Astrocyte (in vitro differentiated cells and primary cell): ENCODE measurements around the gene STRN4. TPM values are rescaled to one million over a fixed set of nuclear protein-coding genes. Genes with fewer than 3 reads are reported as not detected.

ENCODE experiments used
- DNase-seq: peaks from one replicate; pipeline ENCODE4 v3.0.0-alpha.2; 2010; ENCODE audit warnings: low read depth
- FAIRE-seq: peaks from 2 replicates; lab custom pipeline; 2011; peaks lifted over from hg19 to GRCh38; lab: Jason Lieb, UNC
- H2AFZ ChIP-seq: 2 replicates; pipeline ENCODE4 v1.6.0; 2012; ENCODE audit warnings: low read depth, low read length, inconsistent platforms
- H3K27ac ChIP-seq: 2 replicates; pipeline ENCODE4 v1.5.1; 2011; ENCODE audit warnings: low read depth, low read length, inconsistent platforms
- H3K27me3 ChIP-seq: 2 replicates; pipeline ENCODE4 v1.6.0; 2011; ENCODE audit warnings: low read length, inconsistent platforms; ENCODE audit not compliant: insufficient read depth
- H3K36me3 ChIP-seq: 2 replicates; pipeline ENCODE4 v1.5.1; 2011; ENCODE audit warnings: low read length, inconsistent platforms; ENCODE audit not compliant: insufficient read depth
- H3K4me1 ChIP-seq: 2 replicates; pipeline ENCODE4 v1.5.1; 2011; ENCODE audit warnings: low read length, inconsistent platforms; ENCODE audit not compliant: insufficient read depth
- H3K4me2 ChIP-seq: 2 replicates; pipeline ENCODE4 v1.6.0; 2012; ENCODE audit warnings: low read length, inconsistent platforms
- H3K4me3 ChIP-seq: 2 replicates; pipeline ENCODE4 v1.5.1; 2011; ENCODE audit warnings: low read depth, mild to moderate bottlenecking, low read length, inconsistent platforms; ENCODE audit not compliant: insufficient read depth
- H3K79me2 ChIP-seq: 2 replicates; pipeline ENCODE4 v1.6.0; 2012; ENCODE audit warnings: mild to moderate bottlenecking, low read length, inconsistent platforms; ENCODE audit not compliant: insufficient read depth
- H3K9ac ChIP-seq: 2 replicates; pipeline ENCODE4 v1.6.0; 2012; ENCODE audit warnings: mild to moderate bottlenecking, low read length, inconsistent platforms
- H3K9me3 ChIP-seq: 2 replicates; pipeline ENCODE4 v1.5.1; 2012; ENCODE audit warnings: low read depth, mild to moderate bottlenecking, low read length, inconsistent platforms; ENCODE audit not compliant: insufficient read depth
- H4K20me1 ChIP-seq: 2 replicates; pipeline ENCODE4 v1.6.0; 2012; ENCODE audit warnings: low read length, inconsistent platforms; ENCODE audit not compliant: insufficient read depth
- H3K27ac Mint-ChIP-seq: one replicate; pipeline ENCODE4 v1.8.0; 2021; ENCODE audit warnings: mild to moderate bottlenecking, mixed read lengths; ENCODE audit not compliant: unreplicated experiment
- H3K27me3 Mint-ChIP-seq: one replicate; pipeline ENCODE4 v1.8.0; 2021; ENCODE audit warnings: low read depth, mixed read lengths; ENCODE audit not compliant: unreplicated experiment
- H3K36me3 Mint-ChIP-seq: one replicate; pipeline ENCODE4 v1.8.0; 2021; ENCODE audit warnings: low read depth, mixed read lengths; ENCODE audit not compliant: unreplicated experiment
- H3K4me1 Mint-ChIP-seq: one replicate; pipeline ENCODE4 v1.8.0; 2021; ENCODE audit warnings: low read depth, mixed read lengths; ENCODE audit not compliant: unreplicated experiment
- H3K4me3 Mint-ChIP-seq: one replicate; pipeline ENCODE4 v1.8.0; 2021; ENCODE audit warnings: mild to moderate bottlenecking, moderate library complexity, mixed read lengths; ENCODE audit not compliant: unreplicated experiment
- H3K9me3 Mint-ChIP-seq: one replicate; pipeline ENCODE4 v1.8.0; 2021; ENCODE audit warnings: mild to moderate bottlenecking, mixed read lengths; ENCODE audit not compliant: unreplicated experiment
- CTCF ChIP-seq: IDR thresholded peaks from 2 replicates; pipeline ENCODE4 v1.5.1; 2011; ENCODE audit warnings: low read depth, mild to moderate bottlenecking, inconsistent platforms, low read length, moderate library complexity; ENCODE audit not compliant: insufficient read depth
- EZH2 ChIP-seq: IDR thresholded peaks from 2 replicates; pipeline ENCODE4 v1.6.1; 2012; ENCODE audit warnings: mild to moderate bottlenecking, low read length, inconsistent platforms; ENCODE audit not compliant: insufficient read depth
- total RNA-seq: library from RNA; stranded (reverse); gene quantifications from 2 replicates; pipeline ENCODE4 v1.2.1, GENCODE V29; 2021

Gene STRN4
- total RNA-seq, 1 donor from 2014 or later: 80.8 TPM

GRCh38 chr19:46741447-46741846 is 4.8 kb downstream of the STRN4 start:
- TF ChIP-seq CTCF: no peak
- TF ChIP-seq EZH2: no peak
- Histone ChIP-seq H3K79me2 (peaks cover 96% of the 10 kb centered on the region), H2AFZ (no peak overlapping the region), H3K27me3 (no peaks in the 10 kb centered on the region), H4K20me1 (peaks cover 89% of the 10 kb centered on the region), H3K36me3 (peaks cover 12% of the 10 kb centered on the region), H3K9ac (no peak overlapping the region), H3K4me3 (no peak overlapping the region), H3K4me2 (no peak overlapping the region), H3K27ac (no peak overlapping the region), H3K9me3 (no peaks in the 10 kb centered on the region), H3K4me1 (peaks cover 11% of the 10 kb centered on the region)
- Mint-ChIP-seq H3K27me3 (no peaks in the 10 kb centered on the region), H3K36me3 (peaks cover 7% of the 10 kb centered on the region), H3K27ac (no peak overlapping the region), H3K4me1 (peaks cover 13% of the 10 kb centered on the region), H3K9me3 (no peaks in the 10 kb centered on the region), H3K4me3 (peak overlapping the region; percentile 50)
- FAIRE-seq (no peak), DNase-seq (no peak)

- Histone ChIP-seq H3K36me3 (peaks cover 12% of the 10 kb centered on the region), H3K4me2 (no peak overlapping the region), H3K27me3 (no peaks in the 10 kb centered on the region), H4K20me1 (peaks cover 81% of the 10 kb centered on the region), H3K9ac (no peak overlapping the region), H3K79me2 (peaks cover 91% of the 10 kb centered on the region), H3K27ac (no peak overlapping the region), H2AFZ (no peak overlapping the region), H3K4me3 (no peak overlapping the region), H3K9me3 (no peaks in the 10 kb centered on the region), H3K4me1 (peaks cover 5% of the 10 kb centered on the region)
- H3K9me3 Mint-ChIP-seq: no peaks in the 10 kb centered on the region
- no peaks in the 10 kb centered on the region for H3K27me3 Mint-ChIP-seq
- TF ChIP-seq EZH2: no peak
- no peak for TF ChIP-seq CTCF
- no peak overlapping the region for H3K27ac Mint-ChIP-seq
- H3K4me1 Mint-ChIP-seq: peaks cover 8% of the 10 kb centered on the region
- DNase-seq (no peak), FAIRE-seq (no peak)
- peaks cover 5% of the 10 kb centered on the region for H3K36me3 Mint-ChIP-seq
- H3K4me3 Mint-ChIP-seq: peak overlapping the region; percentile 35
Observed at GRCh38 chr19:46739290-46739771, 6.9 kb downstream of the STRN4 start.

GRCh38 chr19:46737761-46738171 is 8.5 kb downstream of the STRN4 start:
- no peak for DNase-seq
- H3K4me1 Mint-ChIP-seq: peaks cover 18% of the 10 kb centered on the region
- no peak overlapping the region for H3K27ac Mint-ChIP-seq
- Histone ChIP-seq H3K36me3 (peaks cover 14% of the 10 kb centered on the region), H4K20me1 (peaks cover 82% of the 10 kb centered on the region), H3K4me1 (peaks cover 15% of the 10 kb centered on the region), H3K9ac (no peak overlapping the region), H3K27me3 (no peaks in the 10 kb centered on the region), H2AFZ (no peak overlapping the region), H3K9me3 (no peaks in the 10 kb centered on the region), H3K79me2 (peaks cover 91% of the 10 kb centered on the region), H3K27ac (no peak overlapping the region), H3K4me3 (no peak overlapping the region), H3K4me2 (no peak overlapping the region)
- H3K27me3 Mint-ChIP-seq: no peaks in the 10 kb centered on the region
- TF ChIP-seq EZH2: no peak
- TF ChIP-seq CTCF: no peak
- peaks cover 5% of the 10 kb centered on the region for H3K36me3 Mint-ChIP-seq
- H3K9me3 Mint-ChIP-seq: no peaks in the 10 kb centered on the region
- no peak for FAIRE-seq
- H3K4me3 Mint-ChIP-seq: peak overlapping the region; percentile 69
